GM18499 (cell line): ENCODE data around the gene THEMIS.
"Not testable (repeated sequence)": the region's sequence is repeated elsewhere in the genome, so short reads cannot be mapped to it uniquely, and the experiment has no call there.

ENCODE experiments used
- ATAC-seq: cut with Tn5 transposase; IDR thresholded peaks from one replicate; pipeline ENCODE4 v1.9.1; 2021; ENCODE audit warnings: moderate number of reproducible peaks; ENCODE audit not compliant: insufficient read depth, unreplicated experiment

The THEMIS gene

DNA sequence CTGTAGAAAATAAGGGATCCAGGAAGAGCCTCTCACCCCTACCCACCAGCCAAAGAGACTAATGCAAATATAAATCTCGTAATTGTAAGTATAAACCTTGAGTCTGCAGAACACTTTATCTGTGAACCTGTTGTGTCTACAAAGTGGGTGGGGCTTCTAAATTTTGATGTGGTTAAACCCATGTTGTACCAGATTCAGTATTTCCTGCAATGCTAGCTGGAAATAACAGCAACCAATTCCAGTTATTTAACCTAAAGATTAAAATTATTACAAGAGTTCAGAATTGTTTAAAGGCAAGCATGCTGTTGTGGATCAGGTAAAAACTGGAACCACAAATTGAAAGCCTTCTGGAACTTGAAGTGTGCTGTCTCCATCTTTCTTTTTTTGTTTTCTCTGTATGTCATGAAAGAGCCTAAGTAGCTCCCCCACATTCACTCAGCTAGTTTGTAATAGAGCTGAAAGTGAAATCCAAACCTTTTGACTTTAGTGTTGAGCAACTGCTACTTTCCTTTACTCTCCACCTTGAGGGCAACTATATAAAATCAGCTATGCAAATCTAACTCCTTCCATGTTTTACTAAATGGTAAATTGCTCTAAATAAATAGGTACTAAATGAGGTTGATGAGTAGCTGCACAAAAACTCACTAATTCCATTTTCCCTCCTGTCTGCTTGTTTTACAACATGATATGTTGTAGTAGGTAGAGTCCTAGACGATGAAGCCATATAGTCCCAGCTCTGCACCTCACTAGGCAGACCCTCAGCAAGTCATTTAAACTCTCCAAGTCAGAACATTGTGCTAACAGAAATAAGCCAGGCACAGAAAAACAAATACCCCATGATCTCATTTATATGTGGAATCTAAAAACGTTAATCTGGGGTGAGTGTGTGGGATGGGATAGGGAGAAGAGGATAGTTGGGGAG lies 17.9 kb upstream of the THEMIS start:
- ATAC-seq: no peak

GRCh38 chr6:127917766-127918165 lies 16.9 kb upstream of the THEMIS start:
- ATAC-seq: no peak

- no peak for ATAC-seq
Observed at GRCh38 chr6:127914240-127914639, 13.4 kb upstream of the THEMIS start.

DNA sequence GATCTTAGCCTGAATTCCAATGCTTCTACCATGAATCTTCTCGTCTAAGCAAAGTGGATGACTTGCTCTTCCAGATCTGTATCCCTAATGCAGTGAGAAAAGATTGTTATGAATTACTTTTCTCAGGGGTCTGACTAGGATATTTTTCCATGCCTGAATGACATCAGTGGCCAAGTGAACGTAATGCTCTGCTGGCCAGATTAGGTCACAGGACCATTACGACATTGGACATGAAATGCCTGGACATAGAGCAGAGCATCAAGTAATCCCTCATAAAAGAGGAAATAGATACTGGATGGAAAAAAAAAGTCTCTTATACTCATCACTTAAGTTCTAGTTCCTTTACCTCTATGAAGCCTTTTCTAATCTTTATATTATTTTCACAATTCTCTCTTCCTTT lies 12.1 kb upstream of the THEMIS start:
- no peak for ATAC-seq

- ATAC-seq: peak; percentile 85
Observed at GRCh38 chr6:127907960-127908640, 7.2 kb upstream of the THEMIS start.

DNA sequence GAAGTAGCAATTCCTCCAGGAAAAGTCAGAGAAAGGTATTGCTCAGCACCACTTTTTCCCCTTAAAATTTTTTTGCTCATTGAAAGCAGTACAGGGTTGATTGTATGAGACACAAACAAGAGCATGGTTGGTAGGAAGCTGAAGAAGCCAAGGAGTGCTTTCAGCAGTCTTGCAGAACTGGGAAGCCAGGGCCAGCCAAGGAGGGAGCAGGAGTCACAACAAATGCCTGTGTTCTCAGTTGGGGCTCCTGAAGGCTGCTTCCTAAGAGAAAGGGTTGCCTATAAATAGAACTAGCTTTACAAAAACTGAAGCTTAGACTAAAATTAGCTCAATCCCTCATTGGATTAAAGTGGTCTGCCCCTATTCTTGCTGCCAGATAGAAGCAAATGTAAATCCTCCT lies 3.3 kb upstream of the THEMIS start:
- no peak for ATAC-seq

GRCh38 chr6:127902933-127903332 lies 2.1 kb upstream of the THEMIS start:
- no peak for ATAC-seq

GRCh38 chr6:127897484-127897883 lies 3.4 kb downstream of the THEMIS start:
- ATAC-seq: no peak

DNA sequence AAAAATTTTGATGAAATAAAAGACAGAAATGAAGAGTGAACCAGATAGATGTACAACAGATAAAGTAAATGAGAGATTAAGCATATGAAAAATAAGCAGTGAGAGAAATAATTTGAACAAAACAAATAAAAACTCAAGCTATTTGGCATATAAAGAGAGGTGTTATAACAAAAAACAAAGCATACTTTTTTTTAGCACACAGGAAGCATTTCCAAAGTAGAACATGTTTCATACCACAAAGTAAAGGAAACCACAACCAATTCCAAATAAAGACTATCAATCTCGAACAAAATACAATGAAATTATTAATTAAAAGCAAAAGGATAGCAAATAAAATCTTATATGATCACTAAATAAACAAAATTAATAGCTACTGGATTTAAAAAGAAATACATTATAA lies 6.8 kb downstream of the THEMIS start:
- ATAC-seq: no peak

GRCh38 chr6:127893541-127893940 lies 7.3 kb downstream of the THEMIS start:
- ATAC-seq: no peak

DNA sequence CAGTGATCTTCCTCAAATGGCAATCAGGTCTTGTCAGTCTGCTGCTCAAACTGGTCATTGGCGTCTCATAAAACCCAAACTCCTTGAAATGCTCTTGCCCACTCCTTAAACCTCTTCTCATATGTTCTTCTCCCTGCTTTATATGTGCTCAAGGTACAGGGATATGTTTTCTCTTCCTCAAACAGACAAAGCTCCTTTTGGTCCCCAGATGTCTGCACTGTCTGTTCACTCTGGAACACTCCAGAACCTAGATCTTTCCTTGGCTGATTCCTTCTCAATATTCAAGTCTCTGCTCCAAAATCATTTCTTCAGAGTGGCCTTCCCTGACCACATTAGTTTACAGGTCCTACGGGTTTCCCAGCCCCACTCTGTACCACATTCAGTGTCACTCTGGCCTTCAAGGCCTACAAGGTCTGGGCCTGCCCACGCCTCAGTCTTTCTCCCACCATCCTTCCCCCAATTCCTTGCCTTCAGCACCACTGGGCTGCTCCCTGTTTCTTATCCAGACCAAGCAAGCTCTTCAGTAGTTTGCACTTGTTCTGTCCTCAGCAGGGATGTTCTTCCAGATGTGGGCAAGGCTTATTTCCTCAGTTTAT lies 9.0 kb downstream of the THEMIS start:
- no peak for ATAC-seq

- ATAC-seq: no peak
Observed at GRCh38 chr6:127886603-127887002, 14.3 kb downstream of the THEMIS start.

- no peak for ATAC-seq
Observed at GRCh38 chr6:127884134-127884533, 16.7 kb downstream of the THEMIS start.

- ATAC-seq: not testable (repeated sequence)
Observed at GRCh38 chr6:127881949-127882348, 18.9 kb downstream of the THEMIS start.

GRCh38 chr6:127880429-127880828 lies 20.4 kb downstream of the THEMIS start:
- no peak for ATAC-seq

- no peak for ATAC-seq
Observed at GRCh38 chr6:127879685-127880084, 21.2 kb downstream of the THEMIS start.

DNA sequence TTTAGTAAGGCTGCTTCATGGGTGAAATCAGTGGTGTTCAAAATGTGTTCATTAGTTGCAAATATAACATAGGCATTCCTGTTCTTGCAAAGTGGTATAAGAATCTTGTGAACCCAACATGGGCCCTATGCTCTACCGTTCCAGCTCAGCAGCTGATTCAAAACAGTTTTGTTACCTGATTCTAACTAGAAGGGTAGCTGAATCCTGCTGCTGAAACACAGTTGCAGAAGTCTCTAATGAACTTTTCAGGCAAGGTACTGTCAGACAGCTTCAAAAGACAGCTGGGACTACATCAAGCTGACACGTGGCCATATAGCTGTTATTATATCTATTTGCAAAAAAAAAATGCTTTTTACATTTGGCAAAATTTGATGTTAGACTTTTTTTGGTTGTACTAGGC lies 22.7 kb downstream of the THEMIS start:
- ATAC-seq: no peak

GRCh38 chr6:127877231-127877630 lies 23.6 kb downstream of the THEMIS start:
- ATAC-seq: peak; percentile 60

- ATAC-seq: no peak
Observed at GRCh38 chr6:127869772-127870404, 31.0 kb downstream of the THEMIS start.

DNA sequence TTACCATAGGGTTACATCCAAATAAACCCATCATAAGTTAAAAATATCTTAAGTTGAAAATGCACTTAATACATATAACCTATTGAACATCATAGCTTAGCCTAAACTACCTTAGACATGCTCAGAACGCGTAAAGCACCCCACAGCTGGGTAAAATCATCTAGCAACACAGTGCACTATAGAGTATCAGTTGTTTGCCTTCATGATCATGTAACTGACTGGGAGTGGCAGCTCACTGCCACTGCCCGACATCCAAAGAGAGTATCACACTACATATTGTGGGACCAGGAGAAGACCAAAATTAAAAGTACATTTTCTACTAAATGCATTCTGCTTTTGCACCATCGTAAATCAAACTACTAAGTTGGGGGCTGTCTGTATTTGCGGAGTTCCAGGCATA lies 31.7 kb downstream of the THEMIS start:
- no peak for ATAC-seq

- no peak for ATAC-seq
Observed at GRCh38 chr6:127868338-127868737, 32.5 kb downstream of the THEMIS start.
